GM19238 (cell line): ENCODE measurements around the gene HOXD12.

ENCODE experiments used
- DNase-seq: peaks from one replicate; pipeline ENCODE4 v3.0.0; 2011; ENCODE audit warnings: low spot score; ENCODE audit not compliant: insufficient read length

Gene HOXD12

DNA sequence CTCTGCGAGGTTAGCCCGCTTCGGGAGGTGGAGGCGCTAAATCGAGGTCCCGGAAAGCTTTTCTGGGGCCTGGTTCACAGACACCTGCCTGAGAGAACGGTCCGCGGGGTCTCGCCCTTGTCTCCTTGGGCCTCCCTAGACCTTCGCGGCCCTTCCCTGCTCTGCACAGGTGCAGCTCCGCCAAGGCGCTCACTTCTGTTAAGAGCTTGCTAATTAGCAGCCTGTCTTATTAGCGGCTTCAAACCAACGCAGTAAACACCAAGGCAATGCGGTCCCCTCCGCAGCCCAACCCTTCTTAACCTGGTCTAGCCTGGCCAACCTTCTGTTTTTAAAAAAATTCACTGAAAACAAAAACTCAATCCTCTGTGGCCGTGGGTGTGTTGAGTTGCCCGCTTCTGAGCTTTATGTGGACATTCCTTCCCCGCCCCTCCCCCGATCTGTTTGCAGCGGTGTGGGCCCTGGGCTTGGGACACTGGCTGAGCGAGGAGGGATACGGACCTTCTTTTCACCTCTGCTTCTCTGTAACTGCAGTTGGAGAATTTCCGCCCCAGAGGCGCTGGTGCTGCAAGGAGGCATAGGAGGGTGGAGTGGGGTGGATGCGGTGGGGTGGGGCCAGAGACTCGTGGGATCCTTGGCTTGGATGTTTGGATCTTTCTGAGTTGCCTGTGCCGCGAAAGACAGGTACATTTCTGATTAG, 48.4 kb downstream of the HOXD12 start:
- DNase-seq: no peak

DNA sequence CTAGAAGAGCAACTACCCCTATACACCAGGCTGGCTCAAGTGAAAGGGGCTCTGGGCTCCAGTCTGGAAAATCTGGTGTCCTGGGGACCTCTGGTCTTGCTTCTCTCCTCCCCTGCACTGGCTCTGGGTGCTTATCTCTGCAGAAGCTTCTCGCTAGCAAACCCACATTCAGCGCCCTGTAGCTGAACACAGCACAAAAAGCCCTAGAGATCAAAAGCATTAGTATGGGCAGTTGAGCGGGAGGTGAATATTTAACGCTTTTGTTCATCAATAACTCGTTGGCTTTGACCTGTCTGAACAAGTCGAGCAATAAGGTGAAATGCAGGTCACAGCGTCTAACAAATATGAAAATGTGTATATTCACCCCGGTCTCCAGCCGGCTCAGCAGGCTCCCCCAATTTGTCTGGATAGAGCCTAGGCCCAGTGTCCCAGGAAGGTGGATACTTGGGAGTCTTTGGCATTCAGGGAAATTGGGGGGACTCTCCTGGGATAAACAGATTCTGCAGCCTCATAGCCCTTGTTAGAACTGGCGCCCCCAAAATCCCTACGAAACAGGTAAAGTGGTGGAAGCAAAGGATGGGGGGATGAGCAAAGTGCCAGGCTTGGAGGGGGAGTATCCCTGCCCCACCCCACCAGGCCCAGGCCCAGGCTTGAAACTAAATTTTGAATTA, 49.3 kb downstream of the HOXD12 start:
- DNase-seq: no peak

DNA sequence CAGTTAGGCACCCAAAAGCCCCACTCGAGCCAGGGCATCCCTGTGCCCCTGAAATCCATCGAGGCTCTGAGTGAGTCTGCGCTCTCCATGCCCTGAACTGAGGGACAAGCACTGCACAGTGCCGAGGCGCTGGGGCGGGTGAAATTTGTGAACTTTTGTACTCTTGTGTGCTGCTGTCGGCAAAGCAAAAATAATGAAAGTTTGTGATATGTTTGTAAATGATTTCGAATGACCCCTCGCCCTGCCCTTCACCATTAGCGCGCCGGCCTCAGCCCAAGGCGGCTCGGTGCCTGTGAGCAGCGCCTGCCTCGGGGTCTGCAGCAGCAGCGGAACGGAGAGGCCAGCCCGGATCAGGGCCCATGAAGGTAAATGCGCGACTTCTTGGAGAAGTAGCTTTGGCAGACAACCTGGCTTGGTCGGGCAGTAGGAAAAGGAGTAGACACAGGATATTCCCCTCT, 49.9 kb downstream of the HOXD12 start:
- DNase-seq: no peak

DNA sequence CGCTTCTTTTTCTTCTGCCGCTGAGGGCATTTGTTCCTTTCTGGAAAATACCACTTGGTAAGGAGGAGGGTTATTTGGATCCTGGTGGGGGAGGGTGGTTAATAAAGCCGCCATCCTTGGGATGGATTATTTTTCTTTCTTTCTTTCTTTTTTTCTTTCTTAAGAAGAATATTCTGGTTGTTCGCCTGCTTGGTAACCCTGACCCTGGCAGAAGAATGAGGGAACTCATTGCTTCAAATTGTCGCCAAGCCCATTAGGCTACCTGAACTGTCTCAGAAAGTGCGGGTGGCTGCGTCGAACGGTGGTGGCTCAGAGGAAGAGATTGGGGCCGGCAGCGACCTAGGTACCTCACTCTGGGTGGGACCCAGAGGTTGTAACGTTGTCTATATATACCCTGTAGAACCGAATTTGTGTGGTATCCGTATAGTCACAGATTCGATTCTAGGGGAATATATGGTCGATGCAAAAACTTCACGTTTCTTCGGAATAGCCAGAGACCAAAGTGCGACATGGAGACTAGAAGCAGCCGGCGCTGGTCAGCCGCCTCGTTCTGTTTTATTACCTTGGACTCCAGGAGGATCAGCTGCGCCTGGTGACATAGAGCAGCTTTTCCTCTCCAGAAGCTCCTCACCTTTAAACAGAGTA, 50.5 kb downstream of the HOXD12 start:
- no peak for DNase-seq

DNA sequence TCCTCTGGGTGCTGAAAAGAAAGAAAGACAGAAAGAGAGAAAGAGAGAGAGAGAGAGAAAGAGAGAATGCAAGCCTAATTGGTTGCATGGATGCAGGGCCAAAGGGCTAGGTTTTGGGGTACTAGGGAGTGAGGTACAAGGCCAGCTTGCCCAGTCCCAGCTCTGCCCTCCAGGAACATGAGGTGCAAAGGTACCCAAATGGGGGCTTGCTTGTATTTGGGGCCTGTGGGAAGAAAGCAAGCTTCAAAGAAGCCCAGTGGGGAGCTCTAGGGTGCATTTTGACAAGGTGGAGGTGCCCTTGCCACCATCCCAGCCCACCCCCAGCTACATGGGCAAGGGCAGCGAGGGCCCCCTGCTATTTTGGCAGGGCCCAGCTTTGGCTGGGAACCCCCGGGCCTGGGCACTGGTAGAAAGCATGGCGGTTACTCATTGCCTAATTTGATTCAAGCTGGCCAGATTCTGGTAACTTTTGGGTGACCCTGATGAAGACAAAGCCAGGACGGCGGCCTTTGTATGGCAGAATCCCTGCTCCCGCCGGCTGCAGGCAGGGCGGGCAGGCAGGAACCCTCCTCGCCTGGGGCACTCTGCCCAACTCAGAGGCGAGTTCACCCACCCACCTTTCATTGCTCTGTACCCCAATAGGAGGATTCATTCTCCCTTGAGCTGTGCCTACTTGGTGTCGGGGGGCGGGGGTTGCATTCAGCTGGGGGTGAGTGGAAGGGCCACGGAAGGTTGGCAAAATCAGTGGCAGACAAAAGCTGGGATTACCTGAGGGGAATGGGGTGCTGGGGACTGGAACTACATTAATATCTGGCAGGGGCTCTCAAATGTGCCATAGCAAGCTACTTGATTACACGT, 51.2 kb downstream of the HOXD12 start:
- no peak for DNase-seq

DNA sequence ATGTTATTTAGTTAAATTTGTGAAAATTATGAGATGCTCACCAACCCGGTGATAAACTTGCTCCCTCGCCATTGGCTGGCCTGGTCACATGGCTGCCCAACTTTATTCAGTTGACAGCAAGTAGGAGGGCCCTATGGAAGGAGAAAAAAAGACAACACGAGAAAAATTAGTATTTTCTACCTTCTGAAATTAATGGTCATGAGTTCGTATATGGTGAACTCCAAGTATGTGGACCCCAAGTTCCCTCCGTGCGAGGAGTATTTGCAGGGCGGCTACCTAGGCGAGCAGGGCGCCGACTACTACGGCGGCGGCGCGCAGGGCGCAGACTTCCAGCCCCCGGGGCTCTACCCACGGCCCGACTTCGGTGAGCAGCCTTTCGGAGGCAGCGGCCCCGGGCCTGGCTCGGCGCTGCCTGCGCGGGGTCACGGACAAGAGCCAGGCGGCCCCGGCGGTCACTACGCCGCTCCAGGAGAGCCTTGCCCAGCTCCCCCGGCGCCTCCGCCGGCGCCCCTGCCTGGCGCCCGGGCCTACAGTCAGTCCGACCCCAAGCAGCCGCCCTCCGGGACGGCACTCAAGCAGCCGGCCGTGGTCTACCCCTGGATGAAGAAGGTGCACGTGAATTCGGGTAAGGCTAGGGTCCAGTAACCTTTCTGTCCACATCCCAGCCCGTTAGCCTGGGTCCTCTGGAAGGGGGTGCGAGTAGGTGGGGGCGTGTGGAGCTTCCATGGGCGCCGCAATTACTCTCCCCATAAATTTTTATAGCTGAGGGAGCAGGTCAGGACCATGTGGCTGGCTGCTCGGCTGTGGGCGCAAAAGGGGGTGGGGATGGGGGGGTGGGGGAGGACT, 52.1 kb downstream of the HOXD12 start, which contains the start of gene HOXD4:
Gene HOXD4, plus strand, starts transcription at position 109 of the 846 bp plus-strand sequence. Its CDS starts 84 bp downstream, at position 193.
- DNase-seq: no peak
